ENCODE results near the gene DIP2A. TPM values are rescaled to one million over a fixed set of nuclear protein-coding genes. Genes with fewer than 3 reads are reported as not detected.
"Not testable (repeated sequence)": the region's sequence is repeated elsewhere in the genome, so short reads cannot be mapped to it uniquely, and the experiment has no call there.

DIP2A gene
- total RNA-seq, 1 donor from 2014 or later: 62.0 TPM

DNA sequence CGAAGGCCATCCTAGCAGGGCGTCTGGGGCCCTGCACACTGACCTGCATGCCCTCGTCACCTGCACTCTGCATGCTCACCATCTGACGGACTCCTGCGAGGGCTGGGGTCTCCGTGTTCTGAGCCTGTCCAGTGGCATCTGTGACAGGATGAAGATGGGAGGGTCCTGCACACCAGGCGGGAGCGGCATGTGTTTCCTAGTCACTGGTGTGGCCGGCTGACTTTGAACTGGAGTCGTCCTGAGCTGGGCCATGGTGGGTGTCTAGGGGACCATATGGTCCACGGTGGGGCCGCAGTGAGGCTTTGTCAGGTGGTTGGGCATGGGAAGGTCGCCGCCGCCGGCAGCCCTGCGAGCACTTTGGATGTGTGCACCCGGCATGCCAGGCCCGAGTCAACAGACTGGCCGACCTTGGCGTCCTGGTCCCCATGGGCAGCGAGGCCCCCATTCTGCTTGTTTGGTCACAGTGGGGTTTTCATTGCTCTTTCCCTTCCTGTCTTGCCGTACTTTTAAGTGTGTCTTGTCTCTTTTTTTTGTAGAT is 16.7 kb upstream of the DIP2A start:
- no peak for DNase-seq (ENCODE audit: extremely low read depth, low read depth, low spot score)

DNA sequence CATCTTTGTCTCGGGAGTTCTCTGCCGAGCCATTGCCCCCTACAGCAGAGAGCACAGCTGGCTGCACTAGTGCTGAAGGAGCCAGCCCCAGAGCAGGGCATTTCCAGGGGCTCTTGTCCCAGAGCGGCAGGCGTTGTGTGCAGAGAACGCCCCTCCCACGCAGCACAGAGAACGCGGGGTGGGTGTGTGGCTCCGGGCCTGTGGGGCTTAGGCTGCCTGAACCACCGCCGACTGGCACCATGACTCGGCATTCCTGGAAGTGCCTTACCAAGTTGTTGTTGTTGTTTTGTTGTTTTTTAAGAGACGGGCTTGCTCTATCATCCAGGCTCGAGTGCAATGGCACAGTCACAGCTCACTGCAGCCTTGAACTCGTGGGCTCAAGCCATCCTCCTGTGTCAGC is 15.8 kb upstream of the DIP2A start:
- no peak for DNase-seq (ENCODE audit: extremely low read depth, low read depth, low spot score)

DNA sequence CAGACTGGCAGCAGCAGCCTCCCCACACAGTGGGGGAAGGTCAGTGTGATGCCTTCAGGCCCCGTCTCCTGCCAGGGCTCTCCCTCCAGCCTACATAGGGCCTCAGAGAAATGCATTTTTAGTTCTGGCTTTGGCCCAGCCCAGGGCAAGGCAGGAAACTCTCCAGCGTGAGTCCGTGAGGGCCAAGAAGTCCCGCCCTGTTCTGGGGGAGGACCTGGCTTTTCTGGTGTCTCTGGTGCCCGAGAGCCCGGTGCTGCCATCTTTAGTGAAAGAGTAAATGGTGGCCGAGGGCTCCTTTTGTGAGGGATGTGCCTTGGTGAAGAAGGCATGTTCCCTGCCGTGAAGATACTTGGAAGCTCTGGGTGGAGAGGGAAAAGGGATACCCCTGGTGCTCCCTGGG is 14.8 kb upstream of the DIP2A start:
- no peak for DNase-seq (ENCODE audit: extremely low read depth, low read depth, low spot score)

DNA sequence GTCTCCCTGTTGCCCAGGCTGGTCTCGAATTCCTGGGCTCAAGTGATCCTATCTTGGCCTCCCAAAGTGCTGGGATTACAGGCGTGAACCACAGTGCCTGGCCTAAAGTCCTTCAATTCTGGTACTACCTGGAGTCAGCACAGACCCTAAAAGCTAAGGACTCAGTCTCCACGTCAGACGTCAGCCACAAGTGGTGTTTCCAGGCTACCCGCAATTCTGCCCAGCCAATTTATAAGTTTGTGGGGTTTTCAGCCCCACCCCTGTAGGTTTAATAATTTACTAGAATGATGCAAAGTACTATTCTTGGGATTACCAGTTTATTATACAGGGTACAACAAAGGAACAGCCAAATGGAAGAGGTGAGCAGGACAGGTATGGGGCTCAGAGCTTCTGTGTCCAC is 10.6 kb upstream of the DIP2A start:
- no peak for DNase-seq (ENCODE audit: extremely low read depth, low read depth, low spot score)

DNA sequence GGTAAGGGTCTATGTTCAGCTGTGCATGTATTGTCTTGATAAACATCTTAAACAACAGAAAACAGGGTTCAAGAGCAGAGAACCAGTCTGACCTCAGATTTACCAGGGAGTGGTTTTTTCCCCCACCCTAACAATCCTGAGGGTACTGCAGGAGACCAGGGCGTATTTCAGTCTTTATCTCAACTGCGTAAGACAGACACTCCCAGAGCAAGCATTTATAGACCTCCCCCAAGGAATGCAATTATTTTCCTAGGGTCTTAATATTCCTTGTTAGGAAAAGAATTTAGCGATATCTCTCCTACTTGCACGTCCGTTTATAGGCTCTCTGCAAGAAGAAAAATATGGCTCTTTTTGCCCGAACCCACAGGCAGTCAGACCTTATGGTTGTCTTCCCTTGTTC is 9.8 kb upstream of the DIP2A start:
- DNase-seq (ENCODE audit: extremely low read depth, low read depth, low spot score): not testable (repeated sequence)

DNA sequence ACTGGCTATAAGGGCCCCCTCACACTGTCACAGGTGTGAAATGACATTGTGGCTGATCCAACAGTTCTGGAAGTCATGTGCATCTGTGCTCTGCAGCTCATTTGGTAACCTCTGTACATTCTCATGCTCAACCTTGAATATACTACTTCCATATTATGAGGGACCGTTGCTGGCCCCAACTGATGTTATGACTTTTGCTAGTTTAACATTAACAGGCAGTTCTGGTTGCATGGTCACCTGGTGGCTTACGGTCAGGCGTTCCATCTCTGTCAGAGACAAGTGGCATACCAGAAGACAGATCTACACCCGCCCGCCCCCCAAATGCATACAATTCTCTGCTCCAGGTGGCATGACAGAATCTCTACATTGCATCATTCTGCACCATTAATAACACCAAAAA is 6.0 kb upstream of the DIP2A start:
- no peak for DNase-seq (ENCODE audit: extremely low read depth, low read depth, low spot score)

DNA sequence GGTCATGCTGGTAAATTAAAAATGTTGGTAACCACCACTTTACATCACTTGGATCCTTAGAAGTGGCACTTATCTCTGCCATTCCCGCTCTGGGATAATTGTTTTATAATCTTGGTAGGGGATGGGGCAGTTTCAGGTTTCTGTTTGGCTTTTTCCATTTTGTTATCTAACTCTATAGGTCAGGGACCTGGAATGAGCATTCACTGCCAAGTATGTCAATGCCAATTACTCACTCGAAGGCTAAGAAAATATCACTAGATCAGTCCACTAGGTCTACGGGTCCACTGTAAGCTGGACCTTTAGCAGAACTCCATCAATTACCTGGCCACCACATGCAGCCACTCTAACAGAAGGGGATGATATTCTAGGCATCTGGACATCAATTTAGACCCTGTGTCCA is 4.5 kb upstream of the DIP2A start:
- DNase-seq (ENCODE audit: extremely low read depth, low read depth, low spot score): no peak

DNA sequence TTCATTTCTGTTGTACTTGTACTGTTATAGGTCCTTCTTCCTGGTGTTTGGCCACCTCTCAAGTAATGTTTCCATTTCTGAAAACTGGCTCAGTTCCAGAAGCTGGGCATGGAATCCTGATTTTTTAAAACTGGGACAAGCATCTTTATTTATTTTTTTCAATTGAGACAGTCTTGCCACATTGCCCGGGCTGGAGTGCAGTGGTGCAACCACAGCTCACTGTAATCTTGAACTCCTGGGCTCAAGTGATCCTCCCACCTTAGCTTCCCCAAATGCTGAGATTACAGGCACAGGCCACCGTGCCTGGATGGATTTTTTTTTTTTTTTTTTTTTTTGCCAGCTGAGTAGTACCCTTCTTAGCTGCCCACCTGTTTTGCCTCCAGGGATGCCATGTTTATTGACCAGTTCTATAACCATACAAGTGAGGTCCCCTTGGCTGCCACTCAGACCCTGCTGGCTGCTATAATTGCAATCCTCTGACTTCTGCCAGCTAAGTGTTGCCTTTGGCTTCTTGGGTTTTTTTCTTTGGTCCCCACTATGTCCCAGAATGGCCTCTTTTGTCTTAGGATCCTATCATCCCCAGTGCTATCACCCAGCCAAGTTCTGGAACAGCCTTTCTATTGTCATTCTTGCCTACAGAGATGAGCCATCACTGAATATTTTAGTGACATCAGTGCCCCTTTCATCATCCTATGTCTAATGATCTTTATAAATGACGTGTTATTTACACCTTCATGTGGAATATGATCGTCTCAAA is 3.9 kb upstream of the DIP2A start:
- DNase-seq (ENCODE audit: extremely low read depth, low read depth, low spot score): no peak

DNA sequence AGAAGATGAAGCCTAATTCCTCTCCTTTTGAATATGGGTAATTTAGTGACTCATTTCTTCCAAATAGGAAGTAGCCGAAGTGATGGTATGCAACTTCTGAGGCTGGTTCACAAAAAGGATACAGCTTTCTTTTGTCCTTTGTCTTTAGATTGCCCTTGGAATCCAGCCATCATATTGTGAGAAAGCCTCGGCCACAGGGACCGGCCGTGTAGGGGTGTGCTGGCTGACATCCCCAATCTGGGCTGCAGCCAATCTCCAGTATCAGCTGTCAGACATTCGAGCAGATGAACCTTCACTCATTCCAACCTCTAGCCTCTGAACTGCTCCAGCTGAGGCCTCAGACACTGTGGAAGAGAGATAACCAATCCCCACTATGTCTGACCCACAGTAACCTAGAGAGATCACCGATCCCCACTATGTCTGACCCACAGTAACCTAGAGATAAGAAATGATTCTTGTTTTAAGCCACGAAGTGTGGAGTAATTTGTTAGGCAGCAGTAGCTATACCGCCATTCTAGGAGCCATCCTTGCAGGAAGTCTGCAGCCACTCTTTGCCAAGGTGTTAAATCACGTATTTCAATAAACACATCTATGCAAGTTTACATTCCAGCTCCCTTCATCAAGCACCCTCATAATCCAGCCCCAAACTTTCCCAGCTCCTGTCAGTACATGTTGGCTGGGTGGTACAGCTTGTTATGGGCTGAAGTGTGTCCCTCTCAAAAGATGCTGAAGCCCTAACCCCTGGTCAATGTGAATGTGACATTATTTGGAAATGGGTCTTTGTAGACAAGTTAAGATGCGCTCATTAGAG is 2.9 kb upstream of the DIP2A start:
- peak; percentile 89 for DNase-seq (ENCODE audit: extremely low read depth, low read depth, low spot score)

DNA sequence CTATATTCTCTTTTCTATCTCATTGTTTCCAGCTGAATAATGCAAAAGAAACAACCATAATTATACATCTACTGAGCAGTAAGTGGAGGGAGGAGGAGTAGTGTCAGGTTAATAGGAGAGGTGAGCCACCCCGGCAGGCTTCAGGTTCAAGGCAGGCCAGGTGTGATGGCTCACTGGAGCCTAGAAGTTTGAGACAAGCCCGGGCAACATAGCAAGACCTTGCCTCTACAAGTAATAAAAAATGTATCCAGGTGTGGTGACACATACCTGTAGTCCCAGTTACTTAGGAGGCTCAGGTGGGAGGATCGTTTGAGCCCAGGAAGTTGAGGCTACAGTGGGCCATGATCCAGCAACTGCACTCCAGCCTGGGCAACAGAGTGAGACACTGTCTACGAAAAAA is 1.9 kb upstream of the DIP2A start:
- no peak for DNase-seq (ENCODE audit: extremely low read depth, low read depth, low spot score)

DNA sequence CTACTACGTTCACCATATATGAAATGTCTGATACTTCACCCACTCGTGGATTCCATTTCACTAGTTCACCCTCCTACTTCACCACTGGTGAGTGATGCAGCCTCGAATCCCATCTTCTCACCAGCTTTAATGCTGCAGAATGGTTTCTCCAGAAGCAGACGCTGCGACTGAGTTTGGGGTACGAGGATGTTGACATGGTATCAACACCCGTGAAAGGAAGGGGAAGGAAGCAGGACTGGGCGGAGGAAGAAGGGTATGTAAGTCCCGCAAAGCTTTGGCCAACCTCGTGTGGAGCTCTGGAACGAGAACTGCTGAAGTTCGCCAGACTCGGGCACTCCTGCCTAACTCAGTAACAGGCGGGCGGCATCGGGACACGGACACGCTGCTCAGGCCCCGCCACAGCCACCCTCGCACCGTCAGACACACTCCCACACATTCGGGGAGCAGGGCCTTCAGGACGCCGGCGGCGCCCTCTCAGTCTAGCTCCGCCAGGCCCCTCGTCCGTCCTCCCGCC is 833 bp upstream of the DIP2A start:
- DNase-seq (ENCODE audit: extremely low read depth, low read depth, low spot score): no peak

DNA sequence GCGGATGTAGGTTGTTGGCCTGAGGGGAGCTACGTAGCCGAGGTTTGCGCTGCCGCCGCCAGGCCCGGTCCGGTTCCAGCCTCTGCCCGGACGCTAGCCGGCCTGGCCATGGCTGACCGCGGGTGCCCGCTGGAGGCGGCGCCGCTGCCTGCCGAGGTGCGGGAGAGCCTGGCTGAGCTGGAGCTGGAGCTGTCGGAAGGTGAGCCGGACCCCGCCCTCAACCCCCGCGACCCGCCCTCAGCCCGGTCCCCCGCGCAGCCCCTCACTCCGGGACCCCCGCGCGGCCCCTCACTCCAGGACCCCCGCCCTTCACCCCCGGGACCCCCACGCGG is 299 bp downstream of the DIP2A start:
- DNase-seq (ENCODE audit: extremely low read depth, low read depth, low spot score): no peak

DNA sequence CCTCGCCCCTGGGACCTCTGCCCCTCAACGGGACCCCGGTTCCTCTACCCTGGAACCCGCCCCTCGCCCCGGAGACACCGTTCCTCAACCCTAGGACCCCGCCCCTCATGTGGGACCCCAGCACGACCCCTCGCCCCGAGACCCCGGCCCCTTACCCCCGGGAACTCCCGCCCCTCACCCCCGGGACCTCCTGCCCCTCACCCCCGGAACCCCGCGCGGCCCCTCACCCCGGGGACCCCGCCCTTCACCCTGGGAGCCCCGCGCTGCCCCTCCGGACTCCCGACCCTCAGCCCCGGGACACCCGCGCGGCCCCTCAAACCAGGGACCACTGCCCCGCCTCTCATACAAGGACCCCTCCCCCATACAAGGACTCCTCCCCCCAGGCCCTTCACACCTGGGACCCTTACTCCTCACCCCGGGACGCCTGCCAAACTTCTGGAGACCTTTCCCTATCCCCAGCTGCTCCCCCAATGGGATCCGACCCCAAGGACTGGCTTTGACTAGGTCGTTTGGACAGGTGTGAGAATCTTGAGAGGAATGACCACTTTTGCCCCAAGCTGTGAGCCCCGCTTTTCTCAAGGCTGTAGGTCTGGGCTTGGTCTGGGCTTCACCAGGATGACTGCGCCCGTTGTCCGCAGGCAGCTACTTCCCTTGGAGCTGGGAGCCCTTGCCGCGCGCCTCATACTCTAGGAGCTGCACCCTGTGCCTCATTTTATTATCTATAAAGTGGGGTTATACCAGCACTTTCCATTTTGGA is 843 bp downstream of the DIP2A start:
- no peak for DNase-seq (ENCODE audit: extremely low read depth, low read depth, low spot score)

DNA sequence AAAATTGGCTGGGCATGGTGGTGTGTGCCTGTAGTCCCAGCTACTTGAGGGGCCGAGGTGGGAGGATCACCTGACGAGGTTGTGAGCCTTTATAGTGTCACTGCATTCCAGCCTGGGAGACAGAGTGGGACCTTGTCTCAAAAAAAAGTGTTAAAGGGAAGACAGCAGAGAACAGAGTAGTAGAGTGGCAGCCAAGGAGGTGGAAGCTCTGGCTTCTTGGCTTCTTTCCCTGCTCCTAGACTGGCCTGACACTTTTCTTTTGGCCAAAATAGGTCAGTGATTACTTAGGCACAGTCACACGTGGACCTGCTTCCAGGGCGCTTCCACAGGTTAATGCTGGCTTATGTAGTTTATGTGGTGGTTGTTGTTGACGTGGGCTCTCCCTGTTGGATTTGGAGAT is 3.2 kb downstream of the DIP2A start:
- no peak for DNase-seq (ENCODE audit: extremely low read depth, low read depth, low spot score)

DNA sequence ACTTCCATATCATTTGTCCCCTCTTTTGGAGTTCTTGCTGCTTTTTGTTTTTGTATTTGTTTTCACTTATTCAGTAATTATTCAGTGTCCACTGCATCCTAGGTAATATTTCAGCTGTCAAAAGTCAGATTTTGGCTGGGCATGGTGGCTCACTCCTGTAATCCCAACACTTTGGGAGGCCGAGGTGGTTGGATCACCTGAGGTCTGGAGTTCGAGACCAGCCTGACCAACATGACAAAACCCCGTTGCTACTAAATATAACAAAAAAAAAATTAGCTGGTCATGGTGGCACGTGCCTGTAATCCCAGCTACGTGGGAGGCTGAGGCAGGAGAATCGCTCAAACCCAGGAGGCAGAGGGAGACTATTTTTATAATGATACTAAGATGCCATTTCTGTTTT is 6.5 kb downstream of the DIP2A start:
- DNase-seq (ENCODE audit: extremely low read depth, low read depth, low spot score): not testable (repeated sequence)

DNA sequence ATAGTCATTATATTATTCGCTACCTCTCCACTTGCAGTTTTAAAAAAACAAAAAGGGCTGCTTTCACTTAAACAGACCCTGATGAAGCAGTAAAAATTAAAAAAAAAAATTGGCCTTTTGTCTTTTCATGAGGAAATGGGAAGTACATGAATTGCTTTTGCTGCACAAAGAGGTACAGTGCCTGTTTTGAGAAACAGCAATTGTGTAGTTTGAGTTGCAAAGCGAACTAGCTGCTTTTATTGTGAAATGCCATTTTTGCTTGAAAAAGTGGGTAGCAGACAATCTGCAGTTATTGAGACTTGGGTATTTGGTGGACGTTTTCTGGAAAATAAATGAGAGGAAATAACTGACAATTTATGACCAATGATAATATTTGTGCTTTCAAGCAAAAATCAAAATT is 7.0 kb downstream of the DIP2A start:
- no peak for DNase-seq (ENCODE audit: extremely low read depth, low read depth, low spot score)

DNA sequence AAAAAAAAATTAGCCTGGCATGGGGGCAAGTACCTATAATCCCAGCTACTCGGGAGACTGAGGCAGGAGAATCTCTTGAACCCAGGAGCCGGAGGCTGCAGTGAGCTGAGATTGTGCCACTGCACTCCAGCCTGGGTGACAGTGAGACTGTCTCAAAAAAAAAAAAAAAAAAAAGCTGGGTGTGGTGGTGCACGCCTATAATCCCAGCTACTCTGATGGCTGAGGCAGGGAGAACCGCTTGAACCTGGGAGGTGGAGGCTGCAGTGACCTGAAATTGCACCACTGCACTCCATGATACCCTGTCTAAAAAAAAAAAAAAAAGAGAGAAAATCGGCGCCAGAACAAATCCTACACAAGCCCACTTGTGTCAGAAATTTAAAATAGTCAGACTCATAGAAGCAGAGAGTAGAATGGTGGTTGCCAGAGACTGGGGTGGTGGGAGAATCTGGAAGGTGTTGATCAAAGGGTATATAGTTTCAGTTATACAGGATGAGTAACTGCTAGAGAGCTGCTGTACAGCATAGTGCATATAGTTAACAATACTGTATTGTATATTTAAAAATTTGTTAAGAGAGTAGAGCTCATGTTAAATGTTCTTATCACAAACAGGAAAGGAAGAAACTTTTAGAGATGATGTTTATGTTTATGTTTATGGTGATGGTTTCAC is 9.6 kb downstream of the DIP2A start:
- DNase-seq (ENCODE audit: extremely low read depth, low read depth, low spot score): no peak

DNA sequence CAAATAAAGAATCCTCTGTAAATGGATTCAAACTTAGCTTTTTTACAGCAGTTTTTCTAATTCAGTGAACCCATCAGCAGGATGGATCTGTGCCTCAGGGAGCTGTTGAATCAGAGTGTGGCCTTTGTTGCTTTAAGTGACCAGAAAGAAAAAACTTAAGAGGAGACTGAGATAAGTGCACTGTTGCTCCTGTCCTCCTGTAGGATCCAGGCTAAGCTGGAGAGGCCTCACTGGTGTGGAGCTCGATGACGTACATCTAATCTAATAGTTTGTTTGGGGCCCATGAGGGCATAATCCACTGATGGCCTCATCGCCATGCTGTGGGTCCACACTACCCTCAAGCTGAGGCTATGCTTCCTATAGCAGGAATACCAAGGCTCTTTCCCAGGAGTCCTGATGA is 10.6 kb downstream of the DIP2A start:
- no peak for DNase-seq (ENCODE audit: extremely low read depth, low read depth, low spot score)

DNA sequence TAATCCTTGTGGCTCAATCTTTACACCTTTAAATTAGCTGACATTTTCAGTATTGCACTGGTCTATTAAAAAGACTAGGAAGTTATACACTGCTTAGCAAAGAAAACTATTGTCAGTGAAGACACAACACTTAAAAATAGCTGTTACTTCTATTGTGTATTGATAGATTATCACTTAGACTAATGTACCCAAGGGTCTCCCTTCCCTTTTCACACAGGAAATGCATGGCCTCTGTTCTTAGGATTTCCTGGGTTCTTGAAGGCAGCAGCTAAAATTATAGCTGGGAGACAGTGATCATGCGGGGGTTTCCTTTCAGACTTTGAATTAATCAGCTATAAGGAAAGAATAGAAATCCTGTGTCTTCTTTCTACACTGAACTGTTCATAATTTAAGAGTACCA is 12.8 kb downstream of the DIP2A start:
- DNase-seq (ENCODE audit: extremely low read depth, low read depth, low spot score): no peak

DNA sequence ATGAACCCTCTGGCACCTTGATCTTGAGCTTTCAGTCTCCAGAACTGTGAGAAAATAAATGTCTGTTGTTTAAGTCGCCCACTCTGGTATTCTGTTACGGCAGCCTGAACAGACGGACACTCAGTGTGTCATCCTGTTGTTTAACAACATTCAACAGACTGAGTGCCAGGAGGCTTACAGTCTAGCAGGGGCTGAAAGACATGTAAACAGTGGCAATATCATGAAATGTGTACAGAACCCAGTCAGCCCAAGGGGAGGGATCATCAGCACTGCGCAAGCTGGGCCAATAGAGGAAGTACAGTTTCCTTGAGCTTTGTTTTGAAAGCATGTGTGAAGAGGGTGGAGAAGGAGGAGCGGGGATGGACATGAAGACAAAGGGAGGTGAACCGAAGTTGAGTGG is 13.6 kb downstream of the DIP2A start:
- no peak for DNase-seq (ENCODE audit: extremely low read depth, low read depth, low spot score)

DNA sequence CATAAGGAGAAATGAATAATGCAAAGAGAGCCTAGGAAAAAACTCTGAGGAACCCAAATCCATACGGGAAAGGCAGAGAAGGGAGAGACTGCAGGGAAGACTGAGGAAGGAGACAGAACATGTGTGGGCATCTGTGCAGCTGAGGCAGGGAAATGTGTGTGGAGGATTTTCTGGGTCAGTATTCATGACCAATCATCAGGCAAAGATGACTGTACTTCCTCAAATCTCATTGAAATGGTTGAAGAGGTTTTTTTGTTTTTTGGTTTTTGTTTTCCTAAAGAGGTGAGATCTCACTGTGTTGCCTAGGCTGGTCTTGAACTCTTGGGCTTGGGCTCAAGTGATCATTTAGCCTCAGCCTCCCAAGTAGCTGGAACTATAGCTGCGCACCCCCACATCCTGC is 15.7 kb downstream of the DIP2A start:
- DNase-seq (ENCODE audit: extremely low read depth, low read depth, low spot score): no peak

Data from glomerular endothelial cell (primary cell).